Upper lobe of left lung (tissue), 6 donors: ENCODE data around the gene POLE. TPM values are rescaled to one million over a fixed set of nuclear protein-coding genes. Genes with fewer than 3 reads are reported as not detected.
A peak's percentile ranks its signal among the peaks of the same experiment; 100 is the strongest.

Source experiments
- ATAC-seq, 2 donors: fragments of 200-7000 bp; cut with Tn5 transposase; one replicate each; pipeline ENCODE4 v1.9.1; 2022; ENCODE audit warnings: mild to moderate bottlenecking in 2 of 2, moderate library complexity in 2 of 2; ENCODE audit not compliant: low FRiP score in 2 of 2
- DNase-seq, 2 donors: peaks; one replicate each; pipeline ENCODE4 v3.0.0-alpha.2; 2019 to 2020
- H3K27ac ChIP-seq, 4 donors: fragments of 200-600 bp; sonication (generic); one replicate each; pipeline ENCODE4 v1.5.1; 2016 to 2019
- H3K27me3 ChIP-seq, 4 donors: fragments of 200-600 bp; sonication (generic); one replicate each; pipeline ENCODE4 v1.5.1; 2017 to 2019
- H3K36me3 ChIP-seq, 4 donors: fragments of 200-600 bp; sonication (generic); one replicate each; pipeline ENCODE4 v1.5.1; 2016 to 2019
- H3K4me1 ChIP-seq, 4 donors: fragments of 200-600 bp; sonication (generic); one replicate each; pipeline ENCODE4 v1.5.1; 2018 to 2019
- H3K4me3 ChIP-seq, 4 donors: fragments of 200-600 bp; sonication (generic); one replicate each; pipeline ENCODE4 v1.5.1; 2017 to 2019; ENCODE audit warnings: mild to moderate bottlenecking in 2 of 4, moderate library complexity in 1 of 4
- H3K9me3 ChIP-seq, 4 donors: fragments of 200-600 bp; sonication (generic); one replicate each; pipeline ENCODE4 v1.5.1; 2018 to 2019
- CTCF ChIP-seq, 6 experiments: fragments of 450-650 bp in 4 of 6; fragments of 200-600 bp in 2 of 6; sonication (generic) in 2 of 6; IDR thresholded peaks; one replicate each; pipeline ENCODE4 v1.5.1; 2016 to 2019; ENCODE audit warnings: antibody characterized with exemption in 6 of 6
- EP300 ChIP-seq, 4 donors: sonication (generic); formaldehyde crosslinking; IDR thresholded peaks; one replicate each; pipeline ENCODE4 v1.5.1; 2017; ENCODE audit warnings: antibody characterized with exemption in 4 of 4, control low read depth in 2 of 4
- POLR2A ChIP-seq, 4 donors: fragments of 450-650 bp; IDR thresholded peaks; one replicate each; pipeline ENCODE4 v1.5.1; 2016 to 2017; ENCODE audit warnings: antibody characterized with exemption in 4 of 4, mild to moderate bottlenecking in 2 of 4
- POLR2AphosphoS5 ChIP-seq, 2 donors: sonication (generic); formaldehyde crosslinking; IDR thresholded peaks; one replicate each; pipeline ENCODE4 v1.5.1; 2017; ENCODE audit warnings: antibody characterized with exemption in 2 of 2
- WGBS, 2 donors: methylation state at CpG; one replicate each; pipeline ENCODE4 v1.1.5; 2017 to 2018; 5-methylcytosine and 5-hydroxymethylcytosine counted together
- total RNA-seq, 6 donors: library from RNA; depleted of rRNA in 4 of 6; stranded (reverse); fragments of >200 nt in 4 of 6; gene quantifications; one replicate each; pipeline versions ENCODE4 v1.1.0 to v1.2.1, GENCODE V29; 2016 to 2021
- donor health status: DM: no; HTN: no; CAD: no; lungs with moderate emphysema.
- donor health status: DM: no; HTN: yes; CAD: no; lungs with severe emphysema.

Gene POLE
- total RNA-seq, 6 donors from 2014 or later = 16.6 to 228 (median 26.2) TPM

GRCh38 chr12:132668191-132669088, 18.7 kb downstream of the POLE start:
- TF ChIP-seq EP300 (IDR thresholded peaks at IDR 0.05) = no peak
- TF ChIP-seq POLR2A (IDR thresholded peaks at IDR 0.05) = no peak
- TF ChIP-seq CTCF (IDR thresholded peaks at IDR 0.05) = no peak
- TF ChIP-seq POLR2AphosphoS5 (IDR thresholded peaks at IDR 0.05) = no peak
- 96 to 97% methylated on average over 22 to 30 of the region's 30 CpGs for WGBS, 2 donors
- Histone ChIP-seq H3K4me1 (no peaks in the 10 kb centered on the region), H3K27me3 (no peaks in the 10 kb centered on the region), H3K27ac (no peak overlapping the region), H3K36me3 (peaks cover 22 to 88% (median 69%) of the 10 kb centered on the region in 4 donors), H3K4me3 (no peak overlapping the region), H3K9me3 (no peaks in the 10 kb centered on the region)
- DNase-seq = no peak
- no peak for ATAC-seq

- TF ChIP-seq EP300 (IDR thresholded peaks at IDR 0.05) (no peak), POLR2AphosphoS5 (IDR thresholded peaks at IDR 0.05) (no peak), CTCF (IDR thresholded peaks at IDR 0.05) (no peak), POLR2A (IDR thresholded peaks at IDR 0.05) (no peak)
- Histone ChIP-seq H3K36me3 (peaks cover 13 to 96% (median 75%) of the 10 kb centered on the region in 4 donors), H3K27ac (no peak overlapping the region), H3K9me3 (no peaks in the 10 kb centered on the region), H3K4me1 (no peaks in the 10 kb centered on the region), H3K27me3 (no peaks in the 10 kb centered on the region), H3K4me3 (no peak overlapping the region)
- 85 to 87% methylated on average over 6 of the region's 6 CpGs for WGBS, 2 donors
- ATAC-seq (no peak), DNase-seq (no peak)
Observed at GRCh38 chr12:132665794-132666193, 21.3 kb downstream of the POLE start.

GRCh38 chr12:132665149-132665491, 22.0 kb downstream of the POLE start:
- TF ChIP-seq CTCF (IDR thresholded peaks at IDR 0.05) = no peak
- TF ChIP-seq EP300 (IDR thresholded peaks at IDR 0.05) = no peak
- TF ChIP-seq POLR2A (IDR thresholded peaks at IDR 0.05) = no peak
- no peak for TF ChIP-seq POLR2AphosphoS5 (IDR thresholded peaks at IDR 0.05)
- Histone ChIP-seq H3K36me3 (peaks cover 17 to 100% (median 78%) of the 10 kb centered on the region in 4 donors), H3K27me3 (no peaks in the 10 kb centered on the region), H3K4me3 (no peak overlapping the region), H3K4me1 (no peaks in the 10 kb centered on the region), H3K9me3 (no peaks in the 10 kb centered on the region), H3K27ac (no peak overlapping the region)
- DNase-seq (no peak), ATAC-seq (no peak)
- WGBS, 2 donors = 92 to 93% methylated on average over 13 of the region's 13 CpGs

- H3K4me1 ChIP-seq = no peaks in the 10 kb centered on the region
- peaks cover 17 to 97% (median 82%) of the 10 kb centered on the region in 4 donors for H3K36me3 ChIP-seq
- DNase-seq (no peak), ATAC-seq (peak in 1 of 2 donors; percentile 3)
- H3K4me3 ChIP-seq = no peak overlapping the region
- no peak for TF ChIP-seq EP300 (IDR thresholded peaks at IDR 0.05)
- TF ChIP-seq POLR2AphosphoS5 (IDR thresholded peaks at IDR 0.05) = no peak
- no peak for TF ChIP-seq CTCF (IDR thresholded peaks at IDR 0.05)
- TF ChIP-seq POLR2A (IDR thresholded peaks at IDR 0.05) = no peak
- WGBS, 2 donors = 74 to 79% methylated on average over 15 to 21 of the region's 21 CpGs
- H3K9me3 ChIP-seq = no peaks in the 10 kb centered on the region
- no peak overlapping the region for H3K27ac ChIP-seq
- H3K27me3 ChIP-seq = no peaks in the 10 kb centered on the region
Observed at GRCh38 chr12:132664206-132665148, 22.7 kb downstream of the POLE start.
